Activated CD8-positive, alpha-beta memory T cell treated with anti-CD3 and anti-CD28 coated beads for 24 hours (primary cell): Measurements from ENCODE around the gene TUSC2.

Experiments used
- DNase-seq: peaks from one replicate; pipeline ENCODE4 v3.0.0-alpha.2; 2020

The TUSC2 gene

GRCh38 chr3:50327943-50328691 is at the start of gene TUSC2:
Gene TUSC2, minus strand, starts transcription at chr3:50328223. Its CDS starts 124 bp downstream, at chr3:50328099.
- peak; percentile 96 for DNase-seq

- no peak for DNase-seq
Observed at GRCh38 chr3:50375258-50375931, 47.4 kb upstream of the TUSC2 start.

- DNase-seq = no peak
Observed at GRCh38 chr3:50374363-50375257, 46.6 kb upstream of the TUSC2 start.

GRCh38 chr3:50373146-50374051 is 45.4 kb upstream of the TUSC2 start:
- no peak for DNase-seq

GRCh38 chr3:50372349-50372748 is 44.3 kb upstream of the TUSC2 start:
- no peak for DNase-seq

GRCh38 chr3:50371133-50371685 is 43.2 kb upstream of the TUSC2 start:
- DNase-seq = no peak

GRCh38 chr3:50370594-50370993 is 42.6 kb upstream of the TUSC2 start:
- no peak for DNase-seq

- no peak for DNase-seq
Observed at GRCh38 chr3:50369012-50369670, 41.1 kb upstream of the TUSC2 start.

- no peak for DNase-seq
Observed at GRCh38 chr3:50365842-50366220, 37.8 kb upstream of the TUSC2 start.

- peak; percentile 96 for DNase-seq
Observed at GRCh38 chr3:50365080-50365841, 37.2 kb upstream of the TUSC2 start.

- DNase-seq = no peak
Observed at GRCh38 chr3:50364573-50365079, 36.6 kb upstream of the TUSC2 start.

GRCh38 chr3:50359760-50360110 is 31.7 kb upstream of the TUSC2 start:
- DNase-seq = no peak

GRCh38 chr3:50358911-50359759 is 31.1 kb upstream of the TUSC2 start, which contains the start of gene TMEM115:
Gene TMEM115, minus strand, starts transcription at chr3:50359521. Its CDS starts 458 bp downstream, at chr3:50359063.
- peak; percentile 94 for DNase-seq

GRCh38 chr3:50358355-50358910 is 30.4 kb upstream of the TUSC2 start:
- no peak for DNase-seq

- DNase-seq = no peak
Observed at GRCh38 chr3:50357481-50357880, 29.5 kb upstream of the TUSC2 start.

- no peak for DNase-seq
Observed at GRCh38 chr3:50356553-50356952, 28.5 kb upstream of the TUSC2 start.

- no peak for DNase-seq
Observed at GRCh38 chr3:50355829-50356552, 28.0 kb upstream of the TUSC2 start.

- no peak for DNase-seq
Observed at GRCh38 chr3:50354850-50355249, 26.8 kb upstream of the TUSC2 start.
